Activated CD4-positive, alpha-beta T cell treated with anti-CD3 and anti-CD28 coated beads, Interleukin-2, amount 50 U/mL, for 24 hours (primary cell): ENCODE results near the gene CCAR1.
"Not testable (repeated sequence)": the region's sequence is repeated elsewhere in the genome, so short reads cannot be mapped to it uniquely, and the experiment has no call there.

ENCODE experiments used
- DNase-seq, 2 donors: peaks; one replicate each; pipeline ENCODE4 v3.0.0-alpha.2; 2020; ENCODE audit warnings: low read depth in 1 of 2, low spot score in 1 of 2

Gene CCAR1

GRCh38 chr10:68756766-68757165 lies 35.7 kb downstream of the CCAR1 start:
- no peak for DNase-seq

GRCh38 chr10:68759223-68759863 lies 38.3 kb downstream of the CCAR1 start:
- DNase-seq: no peak

GRCh38 chr10:68759967-68760366 lies 38.9 kb downstream of the CCAR1 start:
- no peak for DNase-seq

GRCh38 chr10:68767407-68767806 lies 46.4 kb downstream of the CCAR1 start:
- not testable (repeated sequence) for DNase-seq

- no peak for DNase-seq
Observed at GRCh38 chr10:68781613-68782574, 60.9 kb downstream of the CCAR1 start.

GRCh38 chr10:68784476-68784875 lies 63.4 kb downstream of the CCAR1 start:
- DNase-seq: no peak

GRCh38 chr10:68787813-68788212 lies 66.8 kb downstream of the CCAR1 start:
- DNase-seq: no peak

- no peak for DNase-seq
Observed at GRCh38 chr10:68790476-68790875, 69.4 kb downstream of the CCAR1 start.

GRCh38 chr10:68792115-68792514 lies 71.1 kb downstream of the CCAR1 start:
- no peak for DNase-seq

GRCh38 chr10:68795886-68796532 lies 75.0 kb downstream of the CCAR1 start:
- no peak for DNase-seq

- DNase-seq: no peak
Observed at GRCh38 chr10:68796605-68797004, 75.6 kb downstream of the CCAR1 start.

- no peak for DNase-seq
Observed at GRCh38 chr10:68800211-68800610, 79.2 kb downstream of the CCAR1 start.

GRCh38 chr10:68804692-68805091 lies 83.7 kb downstream of the CCAR1 start:
- DNase-seq: no peak

GRCh38 chr10:68810830-68811229 lies 89.8 kb downstream of the CCAR1 start:
- DNase-seq: not testable (repeated sequence)

GRCh38 chr10:68811314-68812009 lies 90.4 kb downstream of the CCAR1 start:
- no peak for DNase-seq

- DNase-seq: no peak
Observed at GRCh38 chr10:68812420-68812819, 91.4 kb downstream of the CCAR1 start.

GRCh38 chr10:68813559-68813958 lies 92.5 kb downstream of the CCAR1 start:
- no peak for DNase-seq

- DNase-seq: no peak
Observed at GRCh38 chr10:68816796-68817412, 95.9 kb downstream of the CCAR1 start.

- DNase-seq: not testable (repeated sequence)
Observed at GRCh38 chr10:68820359-68820758, 99.3 kb downstream of the CCAR1 start.

- not testable (repeated sequence) for DNase-seq
Observed at GRCh38 chr10:68822626-68823025, 101.6 kb downstream of the CCAR1 start.
